ENCODE measurements around the gene ADAMTSL4. TPM values are rescaled to one million over a fixed set of nuclear protein-coding genes. Genes with fewer than 3 reads are reported as not detected.

The ADAMTSL4 gene
- total and polyA plus RNA-seq, 9 of the 15 experiments (the other 6 are each of a cell fraction or from before 2014, with no cell fraction given), result 12.7 to 212 (median 35.6) TPM

DNA sequence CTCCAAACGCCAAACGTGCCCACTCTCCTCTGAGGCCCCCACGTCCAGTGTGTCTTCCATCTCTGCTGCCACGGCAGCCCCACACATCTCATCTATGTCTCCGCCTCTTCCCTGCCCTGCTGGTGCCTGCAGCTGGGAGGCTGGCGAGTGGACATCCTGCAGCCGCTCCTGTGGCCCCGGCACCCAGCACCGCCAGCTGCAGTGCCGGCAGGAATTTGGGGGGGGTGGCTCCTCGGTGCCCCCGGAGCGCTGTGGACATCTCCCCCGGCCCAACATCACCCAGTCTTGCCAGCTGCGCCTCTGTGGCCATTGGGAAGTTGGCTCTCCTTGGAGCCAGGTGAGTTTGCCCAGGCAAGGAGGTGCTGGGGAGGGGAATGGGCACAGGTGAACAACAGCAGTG, 8.6 kb downstream of the ADAMTSL4 start (continued):
- TF ChIP-seq ZFP36 (IDR thresholded peaks at IDR 0.05; ENCODE audit: low read depth, low read length, partially characterized antibody), result no peak

DNA sequence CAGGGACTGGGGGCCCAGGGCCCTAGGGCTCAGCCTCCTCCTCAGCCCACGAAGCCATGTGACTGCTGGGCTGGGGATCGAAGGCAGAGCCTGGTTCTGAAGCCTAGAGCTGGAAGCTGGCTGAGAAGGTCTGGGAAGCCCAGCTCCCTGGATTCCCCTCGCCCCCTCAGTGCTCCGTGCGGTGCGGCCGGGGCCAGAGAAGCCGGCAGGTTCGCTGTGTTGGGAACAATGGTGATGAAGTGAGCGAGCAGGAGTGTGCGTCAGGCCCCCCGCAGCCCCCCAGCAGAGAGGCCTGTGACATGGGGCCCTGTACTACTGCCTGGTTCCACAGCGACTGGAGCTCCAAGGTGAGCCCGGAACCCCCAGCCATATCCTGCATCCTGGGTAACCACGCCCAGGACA, 9.1 kb downstream of the ADAMTSL4 start:
- FAIRE-seq, result no peak

More for the DNA sequence above, 9.1 kb downstream of the ADAMTSL4 start:
- H3K27ac ChIP-seq (ENCODE audit: extremely low read depth, low read depth, low read length), result no peak overlapping the region
- H3K9me3 ChIP-seq (replicated peaks; ENCODE audit: control insufficient read depth, insufficient read depth, low read depth, low read length), result no peaks in the 10 kb centered on the region
- ChIA-PET POLR2A (interaction anchor here (0.9 to 2.7 kb wide), 12 partner anchors 8 to 448 kb away, joined by 3 to 9 read pairs (median 3); partner anchors contain the start of gene GOLPH3L), CTCF (ENCODE audit: low intra/inter-chr PET ratio) (no interaction called here)
- H4K20me1 ChIP-seq (replicated peaks; ENCODE audit: control insufficient read depth, insufficient read depth, low read length), result peaks cover 19% of the 10 kb centered on the region
- no peak overlapping the region for H3K4me3 ChIP-seq
- in situ Hi-C loops (cut with MboI), result no loop called here
- peak overlapping the region in 1 of 2 experiments; percentile 24; a peak in 1 of 4 replicates for H3K9ac ChIP-seq (ENCODE audit: insufficient read depth in 1 of 2, low read depth in 2 of 2, low read length in 2 of 2)
- ATAC-seq (no peak), DNase-seq (ENCODE audit: extremely low read depth in 1 of 4, low spot score in 3 of 4) (no peak)
- no peaks in the 10 kb centered on the region for H3K27me3 ChIP-seq (ENCODE audit: control insufficient read depth in 2 of 2, insufficient read depth in 2 of 2, low read length in 2 of 2)
- peaks cover 85% of the 10 kb centered on the region for H3K36me3 ChIP-seq (ENCODE audit: control insufficient read depth, insufficient read depth, low read length)
- BruUV-seq (replicated peaks), result no TSS peak
- no peak overlapping the region for H3K4me2 ChIP-seq (ENCODE audit: insufficient read depth, low read length)
- H3K9me1 ChIP-seq (ENCODE audit: control insufficient read depth, insufficient read depth, low read length), result peaks cover 6% of the 10 kb centered on the region
- no peak overlapping the region for H2AFZ ChIP-seq (ENCODE audit: low read depth, low read length)
- intact Hi-C loops (cut with micrococcal nuclease), result no loop called here
- peaks cover 56% of the 10 kb centered on the region for H3K79me2 ChIP-seq (ENCODE audit: control insufficient read depth, insufficient read depth, low read length)
- 74% methylated on average over 14 of the region's 15 CpGs for WGBS (ENCODE audit: insufficient coverage, low coverage, missing lambda C conversion rate)
- peaks cover 32 to 85% of the 10 kb centered on the region in 2 experiments for H3K4me1 ChIP-seq (replicated peaks in 1 of 2; ENCODE audit: control insufficient read depth in 2 of 2, insufficient read depth in 2 of 2, low read length in 2 of 2)
- TF ChIP-seq, protein P1, sequence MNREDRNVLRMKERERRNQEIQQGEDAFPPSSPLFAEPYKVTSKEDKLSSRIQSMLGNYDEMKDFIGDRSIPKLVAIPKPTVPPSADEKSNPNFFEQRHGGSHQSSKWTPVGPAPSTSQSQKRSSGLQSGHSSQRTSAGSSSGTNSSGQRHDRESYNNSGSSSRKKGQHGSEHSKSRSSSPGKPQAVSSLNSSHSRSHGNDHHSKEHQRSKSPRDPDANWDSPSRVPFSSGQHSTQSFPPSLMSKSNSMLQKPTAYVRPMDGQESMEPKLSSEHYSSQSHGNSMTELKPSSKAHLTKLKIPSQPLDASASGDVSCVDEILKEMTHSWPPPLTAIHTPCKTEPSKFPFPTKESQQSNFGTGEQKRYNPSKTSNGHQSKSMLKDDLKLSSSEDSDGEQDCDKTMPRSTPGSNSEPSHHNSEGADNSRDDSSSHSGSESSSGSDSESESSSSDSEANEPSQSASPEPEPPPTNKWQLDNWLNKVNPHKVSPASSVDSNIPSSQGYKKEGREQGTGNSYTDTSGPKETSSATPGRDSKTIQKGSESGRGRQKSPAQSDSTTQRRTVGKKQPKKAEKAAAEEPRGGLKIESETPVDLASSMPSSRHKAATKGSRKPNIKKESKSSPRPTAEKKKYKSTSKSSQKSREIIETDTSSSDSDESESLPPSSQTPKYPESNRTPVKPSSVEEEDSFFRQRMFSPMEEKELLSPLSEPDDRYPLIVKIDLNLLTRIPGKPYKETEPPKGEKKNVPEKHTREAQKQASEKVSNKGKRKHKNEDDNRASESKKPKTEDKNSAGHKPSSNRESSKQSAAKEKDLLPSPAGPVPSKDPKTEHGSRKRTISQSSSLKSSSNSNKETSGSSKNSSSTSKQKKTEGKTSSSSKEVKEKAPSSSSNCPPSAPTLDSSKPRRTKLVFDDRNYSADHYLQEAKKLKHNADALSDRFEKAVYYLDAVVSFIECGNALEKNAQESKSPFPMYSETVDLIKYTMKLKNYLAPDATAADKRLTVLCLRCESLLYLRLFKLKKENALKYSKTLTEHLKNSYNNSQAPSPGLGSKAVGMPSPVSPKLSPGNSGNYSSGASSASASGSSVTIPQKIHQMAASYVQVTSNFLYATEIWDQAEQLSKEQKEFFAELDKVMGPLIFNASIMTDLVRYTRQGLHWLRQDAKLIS (CRISPR knock-in tag; IDR thresholded peaks at IDR 0.05), result no peak
- peak; percentile 76 for TF ChIP-seq RBFOX2 (IDR thresholded peaks at IDR 0.05; ENCODE audit: low read depth, low read length)

All from K562 (cell line).